ENCODE measurements around the gene CCDC43.
"Not testable (repeated sequence)": the region's sequence is repeated elsewhere in the genome, so short reads cannot be mapped to it uniquely, and the experiment has no call there.

Gene CCDC43

GRCh38 chr17:44722254-44722653 is 32.7 kb upstream of the CCDC43 start:
- no peak for TF ChIP-seq CTCF (conservative IDR thresholded peaks at IDR 0.05; ENCODE audit: control insufficient read depth, insufficient read depth, low read depth, low read length)
- H3K4me3 ChIP-seq (ENCODE audit: control insufficient read depth, low read depth, low read length) = no peak overlapping the region
- no peak for DNase-seq (ENCODE audit: low read depth)

GRCh38 chr17:44719444-44719843 is 29.9 kb upstream of the CCDC43 start:
- no peak overlapping the region for H3K4me3 ChIP-seq (ENCODE audit: control insufficient read depth, low read depth, low read length)
- no peak for TF ChIP-seq CTCF (conservative IDR thresholded peaks at IDR 0.05; ENCODE audit: control insufficient read depth, insufficient read depth, low read depth, low read length)
- no peak for DNase-seq (ENCODE audit: low read depth)

- peak; percentile 92 for DNase-seq (ENCODE audit: low read depth)
- no peak for TF ChIP-seq CTCF (conservative IDR thresholded peaks at IDR 0.05; ENCODE audit: control insufficient read depth, insufficient read depth, low read depth, low read length)
Observed at GRCh38 chr17:44708401-44709263, 19.1 kb upstream of the CCDC43 start, which contains the start of gene DBF4B. Gene DBF4B (plus strand): TSS chr17:44708665. CDS start chr17:44708821, 156 bp downstream.

GRCh38 chr17:44707755-44708400 is 18.3 kb upstream of the CCDC43 start:
- DNase-seq (ENCODE audit: low read depth) = no peak
- H3K4me3 ChIP-seq (ENCODE audit: control insufficient read depth, low read depth, low read length) = peak overlapping the region; percentile 96

More at GRCh38 chr17:44708401-44709263, 19.1 kb upstream of the CCDC43 start, which contains the start of gene DBF4B:
- H3K4me3 ChIP-seq (ENCODE audit: control insufficient read depth, low read depth, low read length) = peak within 1 kb of the TSS; percentile 96

DNA sequence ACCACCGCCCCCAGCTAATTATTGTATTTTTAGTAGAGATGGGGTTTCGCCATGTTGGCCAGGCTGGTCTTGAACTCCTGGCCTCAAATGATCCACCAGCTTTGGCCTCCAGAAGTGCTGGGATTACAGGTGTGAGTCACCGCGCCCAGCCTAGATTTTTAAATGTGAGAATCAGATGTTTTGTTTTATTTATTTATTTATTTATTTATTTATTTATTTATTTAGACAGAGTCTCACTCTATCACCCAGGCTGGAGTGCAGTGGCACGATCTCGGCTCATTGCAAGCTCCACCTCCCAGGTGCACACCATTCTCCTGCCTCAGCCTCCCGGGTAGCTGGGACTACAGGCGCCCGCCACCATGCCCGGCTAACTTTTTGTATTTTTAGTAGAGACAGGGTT is 10.7 kb upstream of the CCDC43 start:
- not testable (repeated sequence) for H3K4me3 ChIP-seq (ENCODE audit: control insufficient read depth, low read depth, low read length); DNase-seq (ENCODE audit: low read depth)

More at GRCh38 chr17:44707755-44708400, 18.3 kb upstream of the CCDC43 start:
- TF ChIP-seq CTCF (conservative IDR thresholded peaks at IDR 0.05; ENCODE audit: control insufficient read depth, insufficient read depth, low read depth, low read length) = no peak

DNA sequence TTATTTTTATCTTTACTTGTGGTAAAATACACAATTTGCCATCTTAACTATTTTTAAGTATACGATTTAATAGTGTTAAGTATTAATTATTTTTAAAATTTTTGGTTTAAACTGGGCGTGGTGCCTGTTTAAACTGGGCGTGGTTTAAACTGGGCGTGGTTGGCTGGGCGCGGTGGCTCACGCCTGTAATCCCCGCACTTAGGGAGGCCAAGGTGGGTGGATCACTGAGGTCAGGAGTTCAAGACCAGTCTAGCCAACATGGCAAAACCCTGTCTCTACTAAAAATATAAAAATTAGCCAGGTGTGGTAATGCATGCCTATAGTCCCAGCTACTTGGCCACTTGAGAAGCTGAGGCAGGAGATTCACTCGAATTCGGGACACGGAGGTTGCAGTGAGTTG is 4.0 kb upstream of the CCDC43 start:
- H3K4me3 ChIP-seq (ENCODE audit: control insufficient read depth, low read depth, low read length) = no peak overlapping the region
- DNase-seq (ENCODE audit: low read depth) = no peak
- no peak for TF ChIP-seq CTCF (conservative IDR thresholded peaks at IDR 0.05; ENCODE audit: control insufficient read depth, insufficient read depth, low read depth, low read length)

DNA sequence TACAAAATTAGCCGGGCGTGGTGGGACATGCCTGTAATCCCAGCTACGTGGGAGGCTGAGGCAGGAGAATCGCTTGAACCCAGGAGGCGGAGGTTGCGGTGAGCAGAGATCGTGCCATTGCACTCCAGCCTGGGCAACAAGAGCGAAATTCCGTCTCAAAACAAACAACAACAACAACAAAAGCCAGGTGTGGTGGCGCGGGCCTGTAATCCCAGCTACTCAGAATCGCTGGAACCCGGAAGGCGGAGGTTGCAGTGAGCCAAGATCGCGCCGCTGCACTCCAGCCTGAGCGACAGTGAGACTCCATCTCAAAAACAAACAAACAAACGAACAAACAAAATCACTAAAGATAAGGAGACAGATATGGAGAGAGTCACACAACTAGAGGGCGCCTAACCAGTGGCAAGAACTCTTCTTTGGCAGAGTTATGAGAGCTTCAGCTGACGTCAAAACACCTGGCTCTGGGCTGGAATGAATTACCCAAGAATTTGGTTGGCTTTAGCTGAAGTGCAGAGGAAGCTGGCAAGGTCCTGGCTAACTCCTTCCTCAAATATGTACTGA is 1.2 kb upstream of the CCDC43 start:
- H3K4me3 ChIP-seq (ENCODE audit: control insufficient read depth, low read depth, low read length) = not testable (repeated sequence)
- peak; percentile 42 for DNase-seq (ENCODE audit: low read depth)
- peak; percentile 20 for TF ChIP-seq CTCF (conservative IDR thresholded peaks at IDR 0.05; ENCODE audit: control insufficient read depth, insufficient read depth, low read depth, low read length)
